ENCODE measurements around the gene AP3M1. TPM values are rescaled to one million over a fixed set of nuclear protein-coding genes. Genes with fewer than 3 reads are reported as not detected.

Gene AP3M1
- total RNA-seq, 1 experiment from 2014 or later: 27.8 TPM

Other genes with a start within 250 kb of the AP3M1 start
- 25.4 and 29.5 TPM in 2 replicates for gene PLAU, start 239.7 kb downstream of the AP3M1 start, total RNA-seq (2014; rRNA removed; shearing (Covaris generic))
- gene VCL, start 152.7 kb downstream of the AP3M1 start, total RNA-seq (2014; rRNA removed; shearing (Covaris generic)): 194 and 200 TPM in 2 replicates
- 20.1 and 28.0 TPM in 2 replicates for gene ADK, start 393 bp upstream of the AP3M1 start, total RNA-seq (2014; rRNA removed; shearing (Covaris generic))